Measurements from ENCODE around the gene SPDEF. TPM values are rescaled to one million over a fixed set of nuclear protein-coding genes. Genes with fewer than 3 reads are reported as not detected.

The SPDEF gene
- total and polyA plus RNA-seq, 2 of the 13 experiments (the other 11 are each of a cell fraction or from before 2014, with no cell fraction given) = not detected

DNA sequence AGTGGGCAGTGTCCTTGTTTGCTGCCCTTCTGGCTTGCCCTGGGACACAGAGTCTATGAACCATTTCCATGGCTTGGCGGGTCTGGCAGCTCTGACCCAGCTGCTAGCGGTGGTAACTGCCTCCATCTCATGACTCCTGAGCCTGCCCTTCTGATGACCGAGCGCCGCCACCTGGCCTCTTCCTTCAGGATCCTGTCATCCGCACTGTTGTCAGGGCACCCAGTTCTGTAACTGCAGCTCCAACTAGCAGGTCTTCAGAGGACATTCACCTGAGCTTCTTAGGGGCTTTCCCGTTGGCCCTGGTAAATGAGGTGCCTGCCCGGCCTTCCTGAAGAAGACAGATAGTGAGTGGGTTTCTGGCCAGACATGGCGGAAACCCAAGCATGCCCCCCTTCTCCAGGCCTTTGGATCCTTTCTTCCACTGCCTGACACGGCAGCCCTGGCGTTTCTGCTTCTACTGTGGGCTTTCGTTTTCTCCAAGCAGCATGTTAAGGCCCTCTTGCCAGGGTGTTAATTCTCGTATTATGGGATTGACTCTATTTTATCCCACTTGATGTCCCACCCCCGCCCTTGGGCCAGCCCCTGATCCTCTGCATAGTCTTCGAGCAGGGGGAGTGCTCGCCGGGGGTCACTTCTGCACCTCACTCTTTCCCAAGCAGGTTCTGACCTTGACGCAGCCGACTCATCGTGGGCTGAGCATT is 65.6 kb downstream of the SPDEF start:
- intact Hi-C loops (cut with micrococcal nuclease; ENCODE audit: unreplicated experiment) = no loop called here

More for the DNA sequence above, 65.6 kb downstream of the SPDEF start:
- Histone ChIP-seq H3K4me3 (replicated peaks in 1 of 3; ENCODE audit: insufficient read depth in 1 of 3, low read depth in 2 of 3, low read length in 3 of 3) (no peak overlapping the region; a peak in 1 of 6 replicates), H3K27me3 (ENCODE audit: control insufficient read depth in 1 of 2, insufficient read depth in 2 of 2, low read length in 2 of 2) (peaks cover 1 to 45% of the 10 kb centered on the region in 2 experiments; a peak in 3 of 5 replicates), H3K36me3 (replicated peaks in 1 of 2; ENCODE audit: control insufficient read depth in 1 of 2, insufficient read depth in 2 of 2, low read length in 2 of 2) (no peaks in the 10 kb centered on the region), H4K20me1 (ENCODE audit: insufficient read depth, low read length) (no peaks in the 10 kb centered on the region), H3K79me2 (ENCODE audit: insufficient read depth, low read length) (no peaks in the 10 kb centered on the region), H2AFZ (ENCODE audit: low read length) (no peak overlapping the region), H3K4me1 (ENCODE audit: insufficient read depth, low read length) (peaks cover 9% of the 10 kb centered on the region; the same call in 1 of the 2 replicates), H3K9me3 (ENCODE audit: low read length) (no peaks in the 10 kb centered on the region), H3K4me2 (ENCODE audit: low read depth, low read length) (peak overlapping the region; percentile 41; the same call in 1 of the 2 replicates), H3K27ac (ENCODE audit: extremely low read length, insufficient read depth, low read length) (no peak overlapping the region), H3K9ac (ENCODE audit: insufficient read depth, low read depth, low read length) (no peak overlapping the region)
- ATAC-seq (peak; percentile 66), FAIRE-seq (no peak), DNase-seq (ENCODE audit: low spot score) (no peak)
- in situ Hi-C loops (cut with HindIII; ENCODE audit: extremely low pct_ligation_motif_present, low pct_unique_long_range_greater_than_20kb) = no loop called here
- ChIA-PET POLR2A (no interaction called here), CTCF (ENCODE audit: low intra/inter-chr PET ratio, low total read pairs) (no interaction called here)
- WGBS (ENCODE audit: low lambda C conversion rate) = 40% methylated on average over 20 of the region's 20 CpGs
- BruUV-seq (replicated peaks) = no TSS peak
- TF ChIP-seq ZFP36L1 (CRISPR knock-in tag; IDR thresholded peaks at IDR 0.05) = no peak
- TF ChIP-seq, protein P1, sequence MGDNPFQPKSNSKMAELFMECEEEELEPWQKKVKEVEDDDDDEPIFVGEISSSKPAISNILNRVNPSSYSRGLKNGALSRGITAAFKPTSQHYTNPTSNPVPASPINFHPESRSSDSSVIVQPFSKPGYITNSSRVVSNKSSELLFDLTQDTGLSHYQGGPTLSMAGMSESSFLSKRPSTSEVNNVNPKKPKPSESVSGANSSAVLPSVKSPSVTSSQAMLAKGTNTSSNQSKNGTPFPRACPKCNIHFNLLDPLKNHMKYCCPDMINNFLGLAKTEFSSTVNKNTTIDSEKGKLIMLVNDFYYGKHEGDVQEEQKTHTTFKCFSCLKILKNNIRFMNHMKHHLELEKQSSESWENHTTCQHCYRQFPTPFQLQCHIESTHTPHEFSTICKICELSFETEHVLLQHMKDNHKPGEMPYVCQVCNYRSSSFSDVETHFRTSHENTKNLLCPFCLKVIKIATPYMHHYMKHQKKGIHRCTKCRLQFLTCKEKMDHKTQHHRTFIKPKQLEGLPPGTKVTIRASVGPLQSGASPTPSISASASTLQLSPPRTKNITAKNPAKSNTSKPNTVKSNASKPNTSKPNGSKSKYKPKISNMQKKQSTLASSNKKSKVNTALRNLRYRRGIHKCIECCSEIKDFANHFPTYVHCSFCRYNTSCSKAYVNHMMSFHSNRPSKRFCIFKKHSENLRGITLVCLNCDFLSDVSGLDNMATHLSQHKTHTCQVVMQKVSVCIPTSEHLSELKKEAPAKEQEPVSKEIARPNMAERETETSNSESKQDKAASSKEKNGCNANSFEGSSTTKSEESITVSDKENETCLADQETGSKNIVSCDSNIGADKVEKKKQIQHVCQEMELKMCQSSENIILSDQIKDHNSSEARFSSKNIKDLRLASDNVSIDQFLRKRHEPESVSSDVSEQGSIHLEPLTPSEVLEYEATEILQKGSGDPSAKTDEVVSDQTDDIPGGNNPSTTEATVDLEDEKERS (CRISPR knock-in tag; IDR thresholded peaks at IDR 0.05) = no peak
- TF ChIP-seq MTA1 (CRISPR knock-in tag; IDR thresholded peaks at IDR 0.05; ENCODE audit: borderline replicate concordance) = 0 out of 2 replicates have a peak, but pooled peaks have one; percentile 18
- TF ChIP-seq ZNF20 (CRISPR knock-in tag; IDR thresholded peaks at IDR 0.05) = no peak
- TF ChIP-seq, protein P2, sequence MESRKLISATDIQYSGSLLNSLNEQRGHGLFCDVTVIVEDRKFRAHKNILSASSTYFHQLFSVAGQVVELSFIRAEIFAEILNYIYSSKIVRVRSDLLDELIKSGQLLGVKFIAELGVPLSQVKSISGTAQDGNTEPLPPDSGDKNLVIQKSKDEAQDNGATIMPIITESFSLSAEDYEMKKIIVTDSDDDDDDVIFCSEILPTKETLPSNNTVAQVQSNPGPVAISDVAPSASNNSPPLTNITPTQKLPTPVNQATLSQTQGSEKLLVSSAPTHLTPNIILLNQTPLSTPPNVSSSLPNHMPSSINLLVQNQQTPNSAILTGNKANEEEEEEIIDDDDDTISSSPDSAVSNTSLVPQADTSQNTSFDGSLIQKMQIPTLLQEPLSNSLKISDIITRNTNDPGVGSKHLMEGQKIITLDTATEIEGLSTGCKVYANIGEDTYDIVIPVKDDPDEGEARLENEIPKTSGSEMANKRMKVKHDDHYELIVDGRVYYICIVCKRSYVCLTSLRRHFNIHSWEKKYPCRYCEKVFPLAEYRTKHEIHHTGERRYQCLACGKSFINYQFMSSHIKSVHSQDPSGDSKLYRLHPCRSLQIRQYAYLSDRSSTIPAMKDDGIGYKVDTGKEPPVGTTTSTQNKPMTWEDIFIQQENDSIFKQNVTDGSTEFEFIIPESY (CRISPR knock-in tag; IDR thresholded peaks at IDR 0.05) = peak; percentile 82
- 0 out of 2 replicates have a peak, but pooled peaks have one; percentile 4 for TF ChIP-seq HIVEP1 (CRISPR knock-in tag; IDR thresholded peaks at IDR 0.05)
- TF ChIP-seq TMF1 (CRISPR knock-in tag; IDR thresholded peaks at IDR 0.05; ENCODE audit: low read depth) = no peak
- TF ChIP-seq ZNF747 (CRISPR knock-in tag; IDR thresholded peaks at IDR 0.05; ENCODE audit: borderline replicate concordance) = no peak
- TF ChIP-seq, protein P3, sequence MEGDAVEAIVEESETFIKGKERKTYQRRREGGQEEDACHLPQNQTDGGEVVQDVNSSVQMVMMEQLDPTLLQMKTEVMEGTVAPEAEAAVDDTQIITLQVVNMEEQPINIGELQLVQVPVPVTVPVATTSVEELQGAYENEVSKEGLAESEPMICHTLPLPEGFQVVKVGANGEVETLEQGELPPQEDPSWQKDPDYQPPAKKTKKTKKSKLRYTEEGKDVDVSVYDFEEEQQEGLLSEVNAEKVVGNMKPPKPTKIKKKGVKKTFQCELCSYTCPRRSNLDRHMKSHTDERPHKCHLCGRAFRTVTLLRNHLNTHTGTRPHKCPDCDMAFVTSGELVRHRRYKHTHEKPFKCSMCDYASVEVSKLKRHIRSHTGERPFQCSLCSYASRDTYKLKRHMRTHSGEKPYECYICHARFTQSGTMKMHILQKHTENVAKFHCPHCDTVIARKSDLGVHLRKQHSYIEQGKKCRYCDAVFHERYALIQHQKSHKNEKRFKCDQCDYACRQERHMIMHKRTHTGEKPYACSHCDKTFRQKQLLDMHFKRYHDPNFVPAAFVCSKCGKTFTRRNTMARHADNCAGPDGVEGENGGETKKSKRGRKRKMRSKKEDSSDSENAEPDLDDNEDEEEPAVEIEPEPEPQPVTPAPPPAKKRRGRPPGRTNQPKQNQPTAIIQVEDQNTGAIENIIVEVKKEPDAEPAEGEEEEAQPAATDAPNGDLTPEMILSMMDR (CRISPR knock-in tag; IDR thresholded peaks at IDR 0.05) = peak; percentile 61
- TF ChIP-seq DNMT3B (CRISPR knock-in tag; conservative IDR thresholded peaks at IDR 0.05) = no peak
- peak; percentile 49 for TF ChIP-seq STAG1 (CRISPR knock-in tag; IDR thresholded peaks at IDR 0.05)

Data from HepG2 (cell line).